H9 (cell line): ENCODE results near the gene NEURL1. TPM values are rescaled to one million over a fixed set of nuclear protein-coding genes. Genes with fewer than 3 reads are reported as not detected.
A peak's percentile ranks its signal among the peaks of the same experiment; 100 is the strongest.

ENCODE experiments used
- DNase-seq: peaks from one replicate; pipeline ENCODE4 v3.0.0-alpha.2; 2017
- H2AFZ ChIP-seq: one replicate; pipeline ENCODE4 v1.6.1; 2013; ENCODE audit warnings: mild to moderate bottlenecking, low read length, control low read depth, moderate library complexity
- H2AK5ac ChIP-seq: 2 replicates; pipeline ENCODE4 v1.6.1; 2013; ENCODE audit warnings: low read length, control low read depth, mixed read lengths; ENCODE audit not compliant: insufficient read length
- H2BK120ac ChIP-seq: one replicate; pipeline ENCODE4 v1.6.1; 2013; ENCODE audit warnings: low read depth, mild to moderate bottlenecking, low read length, control low read depth, inconsistent platforms; ENCODE audit not compliant: poor library complexity, severe bottlenecking
- H2BK12ac ChIP-seq: 2 replicates; pipeline ENCODE4 v1.6.1; 2013; ENCODE audit warnings: low read length, control low read depth, mixed read lengths, low read depth; ENCODE audit not compliant: insufficient read length
- H2BK15ac ChIP-seq: 2 replicates; pipeline ENCODE4 v1.6.1; 2013; ENCODE audit warnings: low read depth, low read length, control low read depth
- H2BK20ac ChIP-seq: one replicate; pipeline ENCODE4 v1.6.1; 2013; ENCODE audit warnings: low read depth, mild to moderate bottlenecking, low read length, control low read depth, inconsistent platforms; ENCODE audit not compliant: poor library complexity, severe bottlenecking
- H2BK5ac ChIP-seq: 2 replicates; pipeline ENCODE4 v1.6.1; 2013; ENCODE audit warnings: low read length, control low read depth, mixed read lengths; ENCODE audit not compliant: insufficient read length
- H3K14ac ChIP-seq: 2 replicates; pipeline ENCODE4 v1.6.1; 2013; ENCODE audit warnings: low read length, control low read depth; ENCODE audit not compliant: insufficient read depth
- H3K18ac ChIP-seq: 2 replicates; pipeline ENCODE4 v1.6.1; 2013; ENCODE audit warnings: low read depth, mild to moderate bottlenecking, mixed read lengths, low read length, control low read depth; ENCODE audit not compliant: insufficient read length
- H3K23ac ChIP-seq: 2 replicates; pipeline ENCODE4 v1.6.1; 2013; ENCODE audit warnings: low read length, control low read depth, mixed read lengths, low read depth; ENCODE audit not compliant: insufficient read length
- H3K23me2 ChIP-seq: 2 replicates; pipeline ENCODE4 v1.6.1; 2013; ENCODE audit warnings: low read depth, mild to moderate bottlenecking, mixed read lengths, low read length, control low read depth; ENCODE audit not compliant: insufficient read length, poor library complexity, severe bottlenecking
- H3K27ac ChIP-seq: 2 replicates; pipeline ENCODE4 v1.5.1; 2013; ENCODE audit warnings: low read length, control low read depth, mixed read lengths, low read depth; ENCODE audit not compliant: insufficient read length
- H3K27me3 ChIP-seq: 2 replicates; pipeline ENCODE4 v1.6.1; 2013; ENCODE audit warnings: low read length, control low read depth, inconsistent platforms; ENCODE audit not compliant: insufficient read depth
- H3K4ac ChIP-seq: 2 replicates; pipeline ENCODE4 v1.6.1; 2013; ENCODE audit warnings: low read depth, mild to moderate bottlenecking, control low read depth, inconsistent platforms, low read length, moderate library complexity
- H3K4me1 ChIP-seq: 2 replicates; pipeline ENCODE4 v1.6.1; 2013; ENCODE audit warnings: low read length, control low read depth, inconsistent platforms; ENCODE audit not compliant: insufficient read depth
- H3K4me2 ChIP-seq: 2 replicates; pipeline ENCODE4 v1.6.1; 2013; ENCODE audit warnings: low read length, control low read depth, mixed read lengths; ENCODE audit not compliant: insufficient read length, insufficient read depth
- H3K56ac ChIP-seq: 2 replicates; pipeline ENCODE4 v1.6.1; 2013; ENCODE audit warnings: low read depth, mild to moderate bottlenecking, mixed read lengths, low read length, control low read depth; ENCODE audit not compliant: insufficient read length
- H3K79me1 ChIP-seq: 2 replicates; pipeline ENCODE4 v1.6.1; 2013; ENCODE audit warnings: low read depth, mild to moderate bottlenecking, moderate library complexity, low read length, control low read depth, inconsistent platforms; ENCODE audit not compliant: insufficient read depth, poor library complexity, severe bottlenecking
- H3K79me2 ChIP-seq: 2 replicates; pipeline ENCODE4 v1.6.1; 2013; ENCODE audit warnings: low read length, control low read depth, inconsistent platforms; ENCODE audit not compliant: insufficient read depth
- H3K9ac ChIP-seq: 2 replicates; pipeline ENCODE4 v1.6.1; 2013; ENCODE audit warnings: low read length, control low read depth, mixed read lengths; ENCODE audit not compliant: insufficient read length; ENCODE audit errors: extremely low read depth
- H3K9me3 ChIP-seq: one replicate; pipeline ENCODE4 v1.6.1; 2013; ENCODE audit warnings: low read depth, low read length, inconsistent platforms; ENCODE audit not compliant: control insufficient read depth
- H3T11ph ChIP-seq: one replicate; pipeline ENCODE4 v1.6.1; 2013; ENCODE audit warnings: mild to moderate bottlenecking, low read length, control low read depth, inconsistent platforms
- H4K20me1 ChIP-seq: one replicate; pipeline ENCODE4 v1.6.1; 2013; ENCODE audit not compliant: control insufficient read depth, insufficient read length, insufficient read depth
- H4K5ac ChIP-seq: 2 replicates; pipeline ENCODE4 v1.6.1; 2013; ENCODE audit warnings: low read depth, mild to moderate bottlenecking, mixed read lengths, low read length, control low read depth; ENCODE audit not compliant: insufficient read length
- H4K8ac ChIP-seq: replicated peaks from 2 replicates; pipeline ENCODE4 v1.6.1; 2013; ENCODE audit warnings: low read length, control low read depth, mixed read lengths, low read depth; ENCODE audit not compliant: insufficient read length
- H4K91ac ChIP-seq: 2 replicates; pipeline ENCODE4 v1.6.1; 2013; ENCODE audit warnings: low read depth, mild to moderate bottlenecking, moderate library complexity, mixed read lengths, low read length, control low read depth; ENCODE audit not compliant: insufficient read length
- H3K27ac Mint-ChIP-seq, 3 experiments: 2 replicates in 2 of 3; 3 replicates in 1 of 3; pipeline ENCODE4 v1.8.0; 2020 to 2021; ENCODE audit warnings: mixed read lengths in 3 of 3, mild to moderate bottlenecking in 1 of 3, moderate library complexity in 1 of 3
- H3K27me3 Mint-ChIP-seq: 2 replicates; pipeline ENCODE4 v1.8.0; 2021; ENCODE audit warnings: low read depth, mild to moderate bottlenecking, moderate library complexity, mixed read lengths
- H3K36me3 Mint-ChIP-seq, 3 experiments: 2 replicates in 2 of 3; 3 replicates in 1 of 3; pipeline ENCODE4 v1.8.0; 2020 to 2021; ENCODE audit warnings: low read depth in 3 of 3, mixed read lengths in 3 of 3; ENCODE audit not compliant: insufficient read depth in 1 of 3
- H3K4me1 Mint-ChIP-seq, 2 experiments: 2 replicates each; pipeline ENCODE4 v1.8.0; 2020; ENCODE audit warnings: mixed read lengths in 2 of 2
- H3K4me3 Mint-ChIP-seq, 2 experiments: 2 replicates in 1 of 2; 3 replicates in 1 of 2; pipeline ENCODE4 v1.8.0; 2020 to 2021; ENCODE audit warnings: mild to moderate bottlenecking in 2 of 2, mixed read lengths in 2 of 2, moderate library complexity in 1 of 2
- H3K9me3 Mint-ChIP-seq, 2 experiments: 2 replicates in 1 of 2; 3 replicates in 1 of 2; pipeline ENCODE4 v1.8.0; 2020; ENCODE audit warnings: mild to moderate bottlenecking in 2 of 2, mixed read lengths in 2 of 2, moderate library complexity in 1 of 2
- CTCF ChIP-seq: fragments of 200-600 bp; sonication (generic); conservative IDR thresholded peaks from 3 replicates; pipeline ENCODE4 v1.8.0; 2021; ENCODE audit warnings: antibody characterized with exemption, mild to moderate bottlenecking
- WGBS: extraction: QIAGEN DNeasy Blood & Tissue Kit; methylation state at CpG from one replicate; pipeline ENCODE4 v1.1.7; 2013; ENCODE audit warnings: missing lambda C conversion rate, low lambda C conversion rate, mixed read lengths; ENCODE audit not compliant: insufficient read length; ENCODE audit errors: extremely low coverage; 5-methylcytosine and 5-hydroxymethylcytosine counted together
- total RNA-seq: library from RNA; stranded (reverse); gene quantifications from 2 replicates; pipeline ENCODE4 v1.2.1, GENCODE V29; 2021

The NEURL1 gene
- total RNA-seq, 1 experiment from 2014 or later, result 1.2 TPM

- Histone ChIP-seq H3K27ac (no peak overlapping the region), H3K56ac (no peak overlapping the region), H3K9ac (no peak overlapping the region), H3T11ph (no peak overlapping the region), H2AFZ (no peak overlapping the region), H3K23me2 (no peaks in the 10 kb centered on the region), H3K14ac (no peak overlapping the region), H4K8ac (no peak overlapping the region), H3K23ac (no peak overlapping the region), H3K79me1 (no peaks in the 10 kb centered on the region), H3K79me2 (no peaks in the 10 kb centered on the region), H4K91ac (no peak overlapping the region), H3K9me3 (no peaks in the 10 kb centered on the region), H4K5ac (no peak overlapping the region), H2BK120ac (no peak overlapping the region), H2BK15ac (no peak overlapping the region), H2BK5ac (no peak overlapping the region), H3K18ac (no peak overlapping the region), H4K20me1 (no peaks in the 10 kb centered on the region), H3K4ac (no peak overlapping the region), H2BK12ac (no peak overlapping the region), H3K4me2 (no peak overlapping the region), H2AK5ac (no peak overlapping the region), H3K4me1 (peaks cover 4% of the 10 kb centered on the region; the same call in 1 of the 2 replicates), H3K27me3 (no peaks in the 10 kb centered on the region), H2BK20ac (no peak overlapping the region)
- Mint-ChIP-seq H3K4me3 (no peak overlapping the region), H3K27me3 (peaks cover 9% of the 10 kb centered on the region), H3K36me3 (no peaks in the 10 kb centered on the region), H3K4me1 (peaks cover 18 to 36% of the 10 kb centered on the region in 2 experiments), H3K27ac (no peak overlapping the region), H3K9me3 (no peaks in the 10 kb centered on the region)
- peak; percentile 18 for DNase-seq
- no CpG with 5 or more reads among the region's 1 CpG for WGBS
- no peak for TF ChIP-seq CTCF
Observed at GRCh38 chr10:103545366-103545765, 51.9 kb downstream of the NEURL1 start.
